GM21825 (cell line): Measurements from ENCODE around the gene FERMT2.

Experiments used
- ATAC-seq: cut with Tn5 transposase; IDR thresholded peaks from one replicate; pipeline ENCODE4 v1.9.1; 2021; ENCODE audit warnings: mild to moderate bottlenecking, moderate library complexity; ENCODE audit not compliant: unreplicated experiment

FERMT2 gene

GRCh38 chr14:52833891-52834290 is 117.0 kb downstream of the FERMT2 start:
- no peak for ATAC-seq

GRCh38 chr14:52829527-52830185 is 121.2 kb downstream of the FERMT2 start:
- no peak for ATAC-seq

GRCh38 chr14:52827426-52827825 is 123.4 kb downstream of the FERMT2 start:
- no peak for ATAC-seq

- no peak for ATAC-seq
Observed at GRCh38 chr14:52825085-52825484, 125.8 kb downstream of the FERMT2 start.

- ATAC-seq, result no peak
Observed at GRCh38 chr14:52824462-52824861, 126.4 kb downstream of the FERMT2 start.

GRCh38 chr14:52821805-52822250 is 129.0 kb downstream of the FERMT2 start:
- ATAC-seq, result no peak

GRCh38 chr14:52808101-52808500 is 142.7 kb downstream of the FERMT2 start:
- ATAC-seq, result no peak
